SK-N-SH treated with all-trans-retinoic acid at 6 μM for 48 hours (cell line): ENCODE measurements around the gene DNAH8.
A peak's percentile ranks its signal among the peaks of the same experiment; 100 is the strongest.

Experiments
- ATAC-seq: fragments of 200-7000 bp; cut with Tn5 transposase; 3 replicates; pipeline ENCODE4 v1.9.1; 2020; ENCODE audit warnings: mild to moderate bottlenecking, moderate library complexity
- ARNTL ChIP-seq: fragments of 450-650 bp; formaldehyde crosslinking; IDR thresholded peaks from 2 replicates; pipeline ENCODE4 v1.5.0; 2020; ENCODE audit warnings: low read depth, mild to moderate bottlenecking, moderate library complexity, borderline replicate concordance
- BACH2 ChIP-seq: fragments of 250-450 bp; sonication (Bioruptor Pico); IDR thresholded peaks from 2 replicates; pipeline ENCODE4 v1.9.0; 2021; ENCODE audit warnings: mild to moderate bottlenecking, borderline replicate concordance
- CREB5 ChIP-seq: fragments of 250-450 bp; sonication (Bioruptor Pico); IDR thresholded peaks from 2 replicates; pipeline ENCODE4 v1.5.1; 2020; ENCODE audit warnings: low read depth, mild to moderate bottlenecking, moderate library complexity
- CSDC2 ChIP-seq: fragments of 250-450 bp; sonication (Bioruptor Pico); IDR thresholded peaks from 2 replicates; pipeline ENCODE4 v1.5.0; 2020; ENCODE audit warnings: mild to moderate bottlenecking, moderate library complexity
- ESRRG ChIP-seq: fragments of 250-450 bp; sonication (Bioruptor Pico); IDR thresholded peaks from 2 replicates; pipeline ENCODE4 v1.6.1; 2021; ENCODE audit warnings: mild to moderate bottlenecking
- GLIS3 ChIP-seq: fragments of 250-450 bp; sonication (Bioruptor Pico); IDR thresholded peaks from 2 replicates; pipeline ENCODE4 v1.5.0; 2020; ENCODE audit warnings: mild to moderate bottlenecking, moderate library complexity
- ISL1 ChIP-seq: fragments of 250-450 bp; sonication (Bioruptor Pico); IDR thresholded peaks from 2 replicates; pipeline ENCODE4 v2.1.2; 2022; ENCODE audit warnings: mild to moderate bottlenecking, moderate library complexity
- OSR1 ChIP-seq: fragments of 250-450 bp; sonication (Bioruptor Pico); IDR thresholded peaks from 2 replicates; pipeline ENCODE4 v1.8.0; 2022; ENCODE audit warnings: moderate library complexity, mild to moderate bottlenecking, inconsistent platforms
- PATZ1 ChIP-seq: fragments of 250-450 bp; sonication (Bioruptor Pico); IDR thresholded peaks from 2 replicates; pipeline ENCODE4 v1.8.0; 2020; ENCODE audit warnings: mild to moderate bottlenecking, moderate library complexity, borderline replicate concordance
- POU6F1 ChIP-seq: fragments of 250-450 bp; sonication (Bioruptor Pico); IDR thresholded peaks from 2 replicates; pipeline ENCODE4 v1.8.0; 2021; ENCODE audit warnings: low read depth, mild to moderate bottlenecking, moderate library complexity, borderline replicate concordance
- PPARA ChIP-seq: fragments of 250-450 bp; sonication (Bioruptor Pico); IDR thresholded peaks from 2 replicates; pipeline ENCODE4 v1.5.0; 2020; ENCODE audit warnings: mild to moderate bottlenecking, borderline replicate concordance
- RARB ChIP-seq: fragments of 250-450 bp; sonication (Bioruptor Pico); IDR thresholded peaks from 2 replicates; pipeline ENCODE4 v1.8.0; 2021; ENCODE audit warnings: mild to moderate bottlenecking, moderate library complexity
- SNAI2 ChIP-seq: fragments of 250-450 bp; sonication (Bioruptor Pico); IDR thresholded peaks from 2 replicates; pipeline ENCODE4 v1.5.0; 2020; ENCODE audit warnings: mild to moderate bottlenecking, moderate library complexity
- TCF4 ChIP-seq: fragments of 250-450 bp; sonication (Bioruptor Pico); IDR thresholded peaks from 2 replicates; pipeline ENCODE4 v1.8.0; 2021; ENCODE audit warnings: mild to moderate bottlenecking, moderate library complexity, borderline replicate concordance
- TOX ChIP-seq: fragments of 250-450 bp; sonication (Bioruptor Pico); IDR thresholded peaks from 2 replicates; pipeline ENCODE4 v1.8.0; 2021; ENCODE audit warnings: mild to moderate bottlenecking, moderate library complexity, borderline replicate concordance
- TSHZ2 ChIP-seq: fragments of 250-450 bp; sonication (Bioruptor Pico); IDR thresholded peaks from 2 replicates; pipeline ENCODE4 v1.5.0; 2020; ENCODE audit warnings: mild to moderate bottlenecking, moderate library complexity
- ZC3H10 ChIP-seq: fragments of 250-450 bp; sonication (Bioruptor Pico); IDR thresholded peaks from 2 replicates; pipeline ENCODE4 v1.5.1; 2021; ENCODE audit warnings: mild to moderate bottlenecking, moderate library complexity
- ZFP30 ChIP-seq: fragments of 450-650 bp; formaldehyde crosslinking; IDR thresholded peaks from 2 replicates; pipeline ENCODE4 v1.5.0; 2022; ENCODE audit warnings: mild to moderate bottlenecking, moderate library complexity
- ZNF565 ChIP-seq: fragments of 450-650 bp; formaldehyde crosslinking; conservative IDR thresholded peaks from 2 replicates; pipeline ENCODE4 v1.5.0; 2020; ENCODE audit warnings: low read depth, mild to moderate bottlenecking, moderate library complexity
- ZNF70 ChIP-seq: fragments of 450-650 bp; formaldehyde crosslinking; IDR thresholded peaks from 2 replicates; pipeline ENCODE4 v1.5.0; 2020; ENCODE audit warnings: mild to moderate bottlenecking, moderate library complexity
- ZNF8 ChIP-seq: fragments of 450-650 bp; formaldehyde crosslinking; IDR thresholded peaks from 2 replicates; pipeline ENCODE4 v1.5.0; 2020; ENCODE audit warnings: mild to moderate bottlenecking, moderate library complexity

The DNAH8 gene

GRCh38 chr6:38797391-38797790, 82.3 kb downstream of the DNAH8 start:
- no peak for TF ChIP-seq ZNF8 (CRISPR knock-in tag)
- TF ChIP-seq ZC3H10 (CRISPR knock-in tag), result no peak
- TF ChIP-seq CREB5, result no peak
- TF ChIP-seq RARB, result no peak
- TF ChIP-seq BACH2, result no peak
- no peak for TF ChIP-seq TSHZ2 (CRISPR knock-in tag)
- no peak for TF ChIP-seq OSR1
- no peak for TF ChIP-seq PATZ1 (CRISPR knock-in tag)
- no peak for TF ChIP-seq POU6F1 (CRISPR knock-in tag)
- TF ChIP-seq PPARA (CRISPR knock-in tag), result no peak
- no peak for TF ChIP-seq ZFP30 (CRISPR knock-in tag)
- no peak for TF ChIP-seq TOX (CRISPR knock-in tag)
- TF ChIP-seq ESRRG (CRISPR knock-in tag), result no peak
- no peak for TF ChIP-seq ZNF565 (CRISPR knock-in tag)
- TF ChIP-seq ARNTL (CRISPR knock-in tag), result no peak
- no peak for TF ChIP-seq SNAI2 (CRISPR knock-in tag)
- TF ChIP-seq TCF4 (CRISPR knock-in tag), result no peak
- TF ChIP-seq GLIS3 (CRISPR knock-in tag), result no peak
- TF ChIP-seq ISL1 (CRISPR knock-in tag), result no peak
- TF ChIP-seq, all 23 proteins: peak for 0
- ATAC-seq, result no peak

- ATAC-seq, result no peak
- TF ChIP-seq CSDC2 (CRISPR knock-in tag) (no peak), ZFP30 (CRISPR knock-in tag) (no peak), ZNF70 (no peak), BACH2 (no peak)
Measured at GRCh38 chr6:38799529-38800184, 84.5 kb downstream of the DNAH8 start.

- no peak for ATAC-seq
- TF ChIP-seq TCF4 (CRISPR knock-in tag) (peak; percentile 74), PATZ1 (CRISPR knock-in tag) (no peak)
- TF ChIP-seq, all 23 proteins: peak for 1
Measured at GRCh38 chr6:38801305-38801704, 86.2 kb downstream of the DNAH8 start.
